K562 (cell line): ENCODE results near the gene HIVEP2. TPM values are rescaled to one million over a fixed set of nuclear protein-coding genes. Genes with fewer than 3 reads are reported as not detected.

Experiments
- ATAC-seq: fragments of 200-7000 bp; cut with Tn5 transposase; 3 replicates; pipeline ENCODE4 v1.9.1; 2020; ENCODE audit warnings: moderate library complexity
- BruUV-seq: library from RNA; stranded (reverse); fragments of 400-500 nt; replicated peaks from 2 replicates; lab custom pipeline; 2021; lab: Mats Ljungman, UMichigan
- CTCF ChIA-PET: fragments of 300-600 bp; formaldehyde crosslinking; extraction: SDS; loops from one replicate; lab custom pipeline; 2021; ENCODE audit warnings: low intra/inter-chr PET ratio; lab: Yijun Ruan, JAX
- POLR2A ChIA-PET: fragments of 300-600, 350-650 bp; sonication (Branson Sonifier 250); formaldehyde crosslinking; extraction: SDS; loops from one replicate; lab custom pipeline; 2021; ENCODE audit warnings: antibody characterized with exemption, inconsistent platforms; lab: Yijun Ruan, JAX
- DNase-seq, 4 experiments: peaks; one replicate each; pipeline versions ENCODE4 v3.0.0 to v3.0.0-alpha.2; 2011 to 2018; ENCODE audit warnings: low spot score in 3 of 4, mixed read lengths in 3 of 4; ENCODE audit errors: extremely low read depth in 1 of 4
- FAIRE-seq: peaks from 2 replicates; lab custom pipeline; 2011; peaks lifted over from hg19 to GRCh38; lab: Jason Lieb, UNC
- H2AFZ ChIP-seq: 2 replicates; pipeline ENCODE4 v1.6.0; 2011; ENCODE audit warnings: low read depth, low read length, control low read depth, inconsistent platforms
- H3K27ac ChIP-seq: fragments of 200-600 bp; 3 replicates; pipeline ENCODE4 v1.8.0; 2011; ENCODE audit warnings: low read depth, mild to moderate bottlenecking, control low read depth, inconsistent platforms, low read length, moderate library complexity, mixed read lengths; ENCODE audit errors: extremely low read depth
- H3K27me3 ChIP-seq, 2 experiments: fragments of 300-600 bp in 1 of 2; 2 replicates in 1 of 2; 3 replicates in 1 of 2; pipeline versions ENCODE4 v1.6.0 to v1.8.0; 2011; ENCODE audit warnings: inconsistent platforms in 2 of 2, low read length in 2 of 2, mild to moderate bottlenecking in 1 of 2, mixed read lengths in 1 of 2, moderate library complexity in 1 of 2; ENCODE audit not compliant: control insufficient read depth in 2 of 2, insufficient read depth in 2 of 2
- H3K36me3 ChIP-seq: fragments of 300-600 bp; 3 replicates; pipeline ENCODE4 v1.8.0; 2011; ENCODE audit warnings: mild to moderate bottlenecking, low read length, inconsistent platforms; ENCODE audit not compliant: control insufficient read depth, insufficient read depth
- H3K4me1 ChIP-seq, 2 experiments: fragments of 200-600 bp in 1 of 2; replicated peaks in 1 of 2; 2 replicates in 1 of 2; 3 replicates in 1 of 2; pipeline versions ENCODE4 v1.5.1 to v1.8.0; 2011; ENCODE audit warnings: inconsistent platforms in 2 of 2, low read length in 2 of 2, mild to moderate bottlenecking in 1 of 2, mixed read lengths in 1 of 2, moderate library complexity in 1 of 2; ENCODE audit not compliant: control insufficient read depth in 2 of 2, insufficient read depth in 2 of 2
- H3K4me2 ChIP-seq: 2 replicates; pipeline ENCODE4 v1.6.1; 2011; ENCODE audit warnings: low read length, control low read depth, inconsistent platforms, mixed read lengths; ENCODE audit not compliant: insufficient read depth
- H3K4me3 ChIP-seq: fragments of 200-600 bp; sonication (generic), shearing (Covaris generic); 2 replicates; pipeline ENCODE4 v1.5.1; 2016; ENCODE audit warnings: control low read depth, inconsistent platforms
- H3K79me2 ChIP-seq: fragments of 200-600 bp; 3 replicates; pipeline ENCODE4 v1.8.0; 2011; ENCODE audit warnings: low read length, inconsistent platforms; ENCODE audit not compliant: control insufficient read depth, insufficient read depth
- H3K9ac ChIP-seq, 2 experiments: 2 replicates each; pipeline versions ENCODE4 v1.6.0 to v1.6.1; 2011; ENCODE audit warnings: low read depth in 2 of 2, low read length in 2 of 2, control low read depth in 1 of 2, inconsistent platforms in 1 of 2, mild to moderate bottlenecking in 1 of 2, mixed read lengths in 1 of 2; ENCODE audit not compliant: insufficient read depth in 1 of 2
- H3K9me1 ChIP-seq: one replicate; pipeline ENCODE4 v1.6.0; 2011; ENCODE audit warnings: inconsistent platforms, mild to moderate bottlenecking, low read length, moderate library complexity; ENCODE audit not compliant: control insufficient read depth, insufficient read depth
- H3K9me3 ChIP-seq: replicated peaks from 2 replicates; pipeline ENCODE4 v1.5.1; 2011; ENCODE audit warnings: low read depth, low read length, inconsistent platforms; ENCODE audit not compliant: control insufficient read depth, insufficient read depth
- H4K20me1 ChIP-seq: replicated peaks from 2 replicates; pipeline ENCODE4 v1.6.1; 2011; ENCODE audit warnings: low read length, inconsistent platforms, mixed read lengths; ENCODE audit not compliant: control insufficient read depth, insufficient read depth
- DPF2 ChIP-seq: fragments of 450-650 bp; IDR thresholded peaks from 2 replicates; pipeline ENCODE4 v1.6.1; 2016
- ELF1 ChIP-seq: fragments of 200-800 bp; sonication (Bioruptor generic); IDR thresholded peaks from 2 replicates; pipeline ENCODE4 v1.6.1; 2016; ENCODE audit warnings: missing genetic modification characterization, missing compliant biosample characterization
- MXD1 ChIP-seq: fragments of 250-450 bp; sonication (Bioruptor Pico); IDR thresholded peaks from 2 replicates; pipeline ENCODE4 v1.8.0; 2021; ENCODE audit warnings: borderline replicate concordance, mild to moderate bottlenecking, moderate library complexity; ENCODE audit not compliant: poor library complexity, severe bottlenecking
- MYC ChIP-seq, 2 experiments: fragments of 250-450 bp in 1 of 2; sonication (Bioruptor Pico) in 1 of 2; IDR thresholded peaks; 2 replicates each; pipeline versions ENCODE4 v1.5.1 to v1.6.1; 2012 to 2021; ENCODE audit warnings: low read depth in 2 of 2, borderline replicate concordance in 1 of 2, improper control_type of control experiment in 1 of 2, low read length in 1 of 2, mild to moderate bottlenecking in 1 of 2, moderate library complexity in 1 of 2
- MYNN ChIP-seq, 2 experiments: sonication (generic); formaldehyde crosslinking in 1 of 2; IDR thresholded peaks; 2 replicates each; pipeline versions ENCODE4 v1.5.0 to v1.6.1; 2016 to 2020; ENCODE audit warnings: antibody characterized with exemption in 1 of 2, missing genetic modification reagents in 1 of 2
- NCOA6 ChIP-seq: fragments of 450-650 bp; IDR thresholded peaks from 2 replicates; pipeline ENCODE4 v1.6.1; 2017; ENCODE audit warnings: mild to moderate bottlenecking
- NEUROD1 ChIP-seq: fragments of 150-350 bp; IDR thresholded peaks from 2 replicates; pipeline ENCODE4 v1.6.1; 2014; ENCODE audit warnings: borderline replicate concordance, low read length, low read depth; ENCODE audit not compliant: partially characterized antibody
- NFXL1 ChIP-seq: fragments of 450-650 bp; formaldehyde crosslinking; IDR thresholded peaks from 2 replicates; pipeline ENCODE4 v1.4.0; 2021; ENCODE audit warnings: mild to moderate bottlenecking
- SREBF2 ChIP-seq: sonication (generic); formaldehyde crosslinking; IDR thresholded peaks from 2 replicates; pipeline ENCODE4 v1.4.0; 2020; ENCODE audit warnings: mild to moderate bottlenecking, missing genetic modification reagents
- STAT5B ChIP-seq: fragments of 250-450 bp; sonication (Bioruptor Pico); IDR thresholded peaks from 2 replicates; pipeline ENCODE4 v1.8.0; 2021; ENCODE audit warnings: mild to moderate bottlenecking, inconsistent platforms
- ZNF277 ChIP-seq: fragments of 250-450 bp; sonication (Bioruptor Pico); IDR thresholded peaks from 2 replicates; pipeline ENCODE4 v1.8.0; 2022; ENCODE audit warnings: inconsistent platforms, mild to moderate bottlenecking, moderate library complexity, borderline replicate concordance
- ZNF764 ChIP-seq: fragments of 250-450 bp; sonication (Bioruptor Pico); IDR thresholded peaks from 2 replicates; pipeline ENCODE4 v1.4.0; 2020; ENCODE audit warnings: low read depth, mild to moderate bottlenecking, moderate library complexity
- whole genome bisulfite sequencing: fragments of 100-300 bp; shearing (Covaris generic); methylation state at CpG from one replicate; pipeline ENCODE4 v1.1.6; 2016; ENCODE audit warnings: low coverage, mixed read lengths; ENCODE audit not compliant: insufficient coverage; ENCODE audit errors: missing lambda C conversion rate; 5-methylcytosine and 5-hydroxymethylcytosine counted together
- in situ Hi-C: fragments of 300-500 bp; cut with MboI; formaldehyde crosslinking; loops from 4 replicates; pipeline ENCODE4 v1.15.0; 2018; ENCODE audit warnings: inconsistent platforms, mixed read lengths
- intact Hi-C: fragments of 100-400 bp; cut with micrococcal nuclease; formaldehyde crosslinking; loops from 2 replicates; pipeline ENCODE4 v1.14.2; 2022
- polyA plus RNA-seq, 8 experiments: library from polyadenylated mRNA; depleted of rRNA in 4 of 8; stranded (reverse) in 5 of 8; unstranded in 3 of 8; fragments of >200 nt; fragmentation: Nextera tagmentation in 2 of 8; fragmentation: Illumina TruSeq in 1 of 8; extraction: Ambion mirVana in 2 of 8; extraction: Trizol in 1 of 8; gene quantifications; 2 replicates each; pipeline versions ENCODE4 v1.2.1 to v1.2.3, GENCODE V29; 2011 to 2014; ENCODE audit warnings: inconsistent platforms in 1 of 8, missing spikeins in 1 of 8
- total RNA-seq, 7 experiments: library from RNA; depleted of rRNA in 6 of 7; stranded (reverse); fragments of >200 nt in 6 of 7; fragmentation: Illumina TruSeq in 2 of 7; extraction: Trizol in 2 of 7; gene quantifications; 2 replicates each; pipeline versions ENCODE4 v1.2.1 to v1.2.3, GENCODE V29; 2011 to 2021; ENCODE audit warnings: low replicate concordance in 1 of 7
- TF ChIP-seq, protein P1 (sequence below): fragments of 450-650 bp; IDR thresholded peaks from 2 replicates; pipeline ENCODE4 v1.6.1; 2016; ENCODE audit warnings: low read depth, mild to moderate bottlenecking, moderate library complexity
- TF ChIP-seq, protein P2 (sequence below): fragments of 450-650 bp; IDR thresholded peaks from 2 replicates; pipeline ENCODE4 v1.6.1; 2018; ENCODE audit not compliant: partially characterized antibody

The HIVEP2 gene
- total and polyA plus RNA-seq, 9 of the 15 experiments (the other 6 are each of a cell fraction or from before 2014, with no cell fraction given) = under 0.01 to 1.2 (median 0.31) TPM

DNA sequence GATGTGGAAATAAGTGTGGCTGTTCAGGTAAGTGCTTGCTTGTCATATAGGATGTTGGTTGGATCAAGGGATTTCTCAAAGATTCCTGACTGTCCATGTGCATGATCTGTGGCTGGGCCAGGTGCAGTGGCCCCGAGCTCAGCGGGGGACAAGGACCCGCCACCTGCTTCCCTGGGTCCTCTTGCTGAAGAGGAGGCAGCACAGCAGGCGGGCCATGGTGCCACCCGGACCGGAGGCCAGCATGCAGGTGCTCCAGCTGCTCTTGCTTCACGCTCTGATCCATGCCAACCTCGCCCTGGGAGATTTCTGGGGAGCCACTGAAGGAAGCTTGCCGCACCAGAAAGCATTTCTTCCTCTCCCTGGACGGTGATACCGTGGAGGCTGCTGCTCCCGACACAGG is 173.8 kb downstream of the HIVEP2 start:
- H4K20me1 ChIP-seq = no peaks in the 10 kb centered on the region
- H3K4me1 ChIP-seq = no peaks in the 10 kb centered on the region
- no peaks in the 10 kb centered on the region for H3K79me2 ChIP-seq
- DNase-seq (no peak), ATAC-seq (no peak), FAIRE-seq (no peak)
- H3K36me3 ChIP-seq = no peaks in the 10 kb centered on the region
- BruUV-seq = no TSS peak
- no peak overlapping the region for H3K9ac ChIP-seq
- H3K27ac ChIP-seq = no peak overlapping the region
- no peaks in the 10 kb centered on the region for H3K9me1 ChIP-seq
- ChIA-PET CTCF (no interaction called here), POLR2A (no interaction called here)
- H3K9me3 ChIP-seq = no peaks in the 10 kb centered on the region
- peaks cover 44 to 50% of the 10 kb centered on the region in 2 experiments for H3K27me3 ChIP-seq
- no peak overlapping the region for H2AFZ ChIP-seq
- WGBS = under 1% methylated on average over 12 of the region's 12 CpGs
- no peak overlapping the region for H3K4me3 ChIP-seq
- intact Hi-C loops (no loop called here), in situ Hi-C loops (no loop called here)
- no peak overlapping the region for H3K4me2 ChIP-seq
- TF ChIP-seq SREBF2 = no peak
- no peak for TF ChIP-seq DPF2
- TF ChIP-seq ZNF277 (CRISPR knock-in tag) = no peak
- no peak for TF ChIP-seq STAT5B (CRISPR knock-in tag)
- TF ChIP-seq, protein P1, sequence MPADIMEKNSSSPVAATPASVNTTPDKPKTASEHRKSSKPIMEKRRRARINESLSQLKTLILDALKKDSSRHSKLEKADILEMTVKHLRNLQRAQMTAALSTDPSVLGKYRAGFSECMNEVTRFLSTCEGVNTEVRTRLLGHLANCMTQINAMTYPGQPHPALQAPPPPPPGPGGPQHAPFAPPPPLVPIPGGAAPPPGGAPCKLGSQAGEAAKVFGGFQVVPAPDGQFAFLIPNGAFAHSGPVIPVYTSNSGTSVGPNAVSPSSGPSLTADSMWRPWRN = no peak
- TF ChIP-seq ZNF764 (CRISPR knock-in tag) = no peak
- no peak for TF ChIP-seq ELF1
- TF ChIP-seq MXD1 (CRISPR knock-in tag) = no peak
- TF ChIP-seq MYC (IDR thresholded peaks at IDR 0.05; ENCODE audit: low read depth, low read length) = no peak
- no peak for TF ChIP-seq MYC (CRISPR knock-in tag; IDR thresholded peaks at IDR 0.05; ENCODE audit: borderline replicate concordance, low read depth)
- TF ChIP-seq MYNN (IDR thresholded peaks at IDR 0.05) = no peak
- no peak for TF ChIP-seq MYNN (CRISPR knock-in tag; IDR thresholded peaks at IDR 0.05)
- no peak for TF ChIP-seq NEUROD1
- no peak for TF ChIP-seq NCOA6
- TF ChIP-seq, protein P2, sequence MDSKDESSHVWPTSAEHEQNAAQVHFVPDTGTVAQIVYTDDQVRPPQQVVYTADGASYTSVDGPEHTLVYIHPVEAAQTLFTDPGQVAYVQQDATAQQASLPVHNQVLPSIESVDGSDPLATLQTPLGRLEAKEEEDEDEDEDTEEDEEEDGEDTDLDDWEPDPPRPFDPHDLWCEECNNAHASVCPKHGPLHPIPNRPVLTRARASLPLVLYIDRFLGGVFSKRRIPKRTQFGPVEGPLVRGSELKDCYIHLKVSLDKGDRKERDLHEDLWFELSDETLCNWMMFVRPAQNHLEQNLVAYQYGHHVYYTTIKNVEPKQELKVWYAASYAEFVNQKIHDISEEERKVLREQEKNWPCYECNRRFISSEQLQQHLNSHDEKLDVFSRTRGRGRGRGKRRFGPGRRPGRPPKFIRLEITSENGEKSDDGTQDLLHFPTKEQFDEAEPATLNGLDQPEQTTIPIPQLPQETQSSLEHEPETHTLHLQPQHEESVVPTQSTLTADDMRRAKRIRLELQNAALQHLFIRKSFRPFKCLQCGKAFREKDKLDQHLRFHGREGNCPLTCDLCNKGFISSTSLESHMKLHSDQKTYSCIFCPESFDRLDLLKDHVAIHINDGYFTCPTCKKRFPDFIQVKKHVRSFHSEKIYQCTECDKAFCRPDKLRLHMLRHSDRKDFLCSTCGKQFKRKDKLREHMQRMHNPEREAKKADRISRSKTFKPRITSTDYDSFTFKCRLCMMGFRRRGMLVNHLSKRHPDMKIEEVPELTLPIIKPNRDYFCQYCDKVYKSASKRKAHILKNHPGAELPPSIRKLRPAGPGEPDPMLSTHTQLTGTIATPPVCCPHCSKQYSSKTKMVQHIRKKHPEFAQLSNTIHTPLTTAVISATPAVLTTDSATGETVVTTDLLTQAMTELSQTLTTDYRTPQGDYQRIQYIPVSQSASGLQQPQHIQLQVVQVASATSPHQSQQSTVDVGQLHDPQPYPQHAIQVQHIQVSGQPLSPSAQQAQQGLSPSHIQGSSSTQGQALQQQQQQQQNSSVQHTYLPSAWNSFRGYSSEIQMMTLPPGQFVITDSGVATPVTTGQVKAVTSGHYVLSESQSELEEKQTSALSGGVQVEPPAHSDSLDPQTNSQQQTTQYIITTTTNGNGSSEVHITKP = no peak
- no peak for TF ChIP-seq NFXL1 (CRISPR knock-in tag)
